Effector CD4-positive, alpha-beta T cell (primary cell): ENCODE results near the gene NAIF1.
A peak's percentile ranks its signal among the peaks of the same experiment; 100 is the strongest.
"Not testable (repeated sequence)": the region's sequence is repeated elsewhere in the genome, so short reads cannot be mapped to it uniquely, and the experiment has no call there.

ENCODE experiments used
- DNase-seq: peaks from one replicate; pipeline ENCODE4 v3.0.0-alpha.2; 2020

The NAIF1 gene

DNA sequence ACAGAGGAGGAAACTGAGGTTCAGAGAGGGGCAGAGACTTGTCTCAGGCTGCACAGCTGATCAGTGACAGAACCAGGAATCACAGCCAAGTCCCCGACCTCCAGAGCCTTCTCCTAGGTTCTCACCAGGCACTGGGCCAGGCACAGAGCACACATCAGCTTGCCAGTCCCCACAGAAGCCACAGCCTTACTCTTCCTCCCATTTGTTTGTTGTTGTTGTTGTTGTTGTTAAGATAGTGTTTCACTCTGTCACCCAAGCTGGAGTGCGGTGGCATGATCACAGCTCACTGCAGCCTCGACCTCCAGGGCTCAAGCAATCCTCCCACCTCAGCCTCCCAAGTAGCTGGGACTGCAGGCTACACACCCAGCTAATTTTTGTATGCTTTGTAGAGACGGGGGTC lies 41.4 kb downstream of the NAIF1 start:
- DNase-seq, result peak; percentile 7

DNA sequence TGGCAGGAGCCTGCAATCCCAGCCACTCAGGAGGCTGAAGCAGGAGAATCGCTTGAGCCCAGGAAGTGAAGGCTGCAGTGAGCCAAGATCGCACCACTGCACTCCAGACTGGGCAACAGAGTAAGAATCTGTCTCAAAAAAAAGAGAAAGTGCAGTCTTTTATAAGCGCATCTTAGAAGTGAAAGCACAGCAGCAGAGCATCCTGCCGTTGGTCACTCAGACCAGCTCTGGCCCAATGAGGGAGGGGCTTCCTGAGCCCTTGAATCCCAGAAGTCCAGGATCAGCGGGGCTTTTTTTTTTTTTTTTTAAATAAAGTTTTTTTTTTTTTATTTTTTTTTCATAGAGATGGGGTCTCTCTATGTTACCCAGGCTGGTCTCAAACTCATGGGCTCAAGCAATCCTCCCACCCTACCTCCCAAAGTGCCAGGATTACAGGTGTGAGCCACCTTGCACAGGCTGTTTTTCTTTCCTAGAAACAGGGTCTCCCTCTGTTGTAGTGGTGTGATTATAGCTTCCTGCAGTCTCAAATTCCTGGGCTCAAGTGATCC lies 42.3 kb downstream of the NAIF1 start:
- DNase-seq, result no peak

DNA sequence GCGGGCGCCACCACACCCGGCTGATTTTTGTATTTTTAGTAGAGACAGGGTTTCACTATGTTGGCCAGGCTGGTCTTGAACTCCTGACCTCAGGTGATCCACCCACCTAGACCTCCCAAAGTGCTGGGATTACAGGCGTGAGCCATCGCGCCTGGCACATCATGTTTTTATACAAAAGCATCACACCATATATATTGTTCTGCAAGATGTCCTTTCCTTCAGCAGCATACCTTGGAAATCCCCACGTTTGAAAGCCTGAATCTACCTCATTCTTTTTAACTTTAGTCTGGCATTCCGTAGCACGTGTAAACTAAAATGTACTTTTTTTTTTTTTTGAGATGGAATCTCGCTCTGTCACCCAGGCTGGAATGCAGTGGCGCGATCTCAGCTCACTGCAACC lies 43.4 kb downstream of the NAIF1 start:
- not testable (repeated sequence) for DNase-seq

DNA sequence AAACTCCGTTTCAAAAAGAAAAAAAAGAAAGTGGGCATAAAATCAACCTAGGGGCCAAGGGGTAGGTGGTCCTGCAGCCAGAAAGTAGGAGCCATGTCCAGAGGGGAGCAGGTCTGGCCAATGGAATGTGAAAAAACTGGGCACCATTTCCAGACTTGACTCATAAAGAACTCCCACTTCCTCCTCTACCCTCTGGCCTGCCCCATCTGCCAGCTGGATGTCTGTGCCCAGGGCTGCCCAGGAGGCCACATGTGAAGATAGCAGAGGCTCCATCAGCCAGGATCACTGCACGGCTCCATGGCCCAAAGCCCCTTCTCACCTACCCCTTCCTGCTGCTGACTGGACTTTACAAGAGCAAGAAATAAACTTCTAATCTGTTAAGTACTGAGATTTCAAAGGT lies 44.2 kb downstream of the NAIF1 start:
- DNase-seq, result no peak

DNA sequence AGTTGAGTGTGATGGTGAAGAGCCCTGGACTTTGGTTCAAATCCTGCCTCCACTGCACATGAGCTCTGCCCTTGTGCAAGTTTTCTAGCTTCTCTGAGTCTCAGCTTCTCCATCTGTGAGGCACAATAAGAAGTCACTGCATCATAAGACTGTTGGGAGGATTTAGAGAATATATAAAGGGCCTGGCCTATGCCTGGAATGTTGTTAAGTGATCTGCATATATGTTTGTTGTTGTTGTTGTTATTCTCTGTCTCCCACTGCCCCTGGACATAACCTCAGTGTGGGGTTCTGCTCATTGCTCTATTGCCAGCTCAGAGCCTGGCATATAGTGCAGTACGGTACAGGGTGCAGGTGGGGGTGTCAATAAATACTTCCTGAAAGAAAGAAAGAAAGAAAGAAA lies 46.0 kb downstream of the NAIF1 start:
- no peak for DNase-seq

DNA sequence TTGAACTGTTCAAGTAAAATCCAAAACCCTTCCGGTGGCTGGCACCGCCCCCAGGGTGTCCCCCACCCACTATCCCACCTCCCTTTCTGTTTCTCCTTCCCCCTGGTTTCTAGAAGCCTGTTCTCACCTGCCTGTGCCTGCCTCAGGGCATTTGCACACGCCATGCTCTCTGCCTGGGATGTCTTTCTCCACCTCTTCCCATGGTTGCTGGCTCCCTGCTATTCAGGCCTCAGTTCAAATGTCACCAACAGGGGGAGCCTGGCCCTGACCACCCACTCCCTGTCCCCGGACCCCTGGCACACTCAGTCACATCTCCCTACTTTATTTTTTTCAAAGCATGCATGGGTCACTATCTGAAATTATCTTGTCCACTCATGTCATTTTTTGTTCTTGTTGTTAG lies 46.4 kb downstream of the NAIF1 start:
- DNase-seq, result no peak

DNA sequence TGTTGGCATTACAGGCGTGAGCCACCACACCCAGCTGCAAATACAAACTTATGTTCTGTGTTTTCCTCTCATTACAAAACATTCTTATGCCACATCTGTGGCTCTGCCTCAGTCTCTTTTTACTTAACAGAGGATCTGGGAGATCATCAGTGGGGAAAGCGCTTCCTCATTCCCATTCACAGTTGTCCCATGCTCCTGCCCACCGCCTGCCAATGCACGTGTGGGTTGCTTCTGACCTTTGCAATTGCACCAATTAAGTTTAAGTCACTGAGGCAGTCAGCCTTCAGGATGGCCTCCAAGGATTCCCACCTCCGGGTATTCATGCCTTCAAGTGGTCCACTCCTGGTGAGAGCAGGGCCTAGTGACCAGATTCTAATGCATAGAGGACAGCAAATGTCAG lies 51.4 kb downstream of the NAIF1 start:
- DNase-seq, result no peak
